Fibroblast of lung (primary cell): Measurements from ENCODE around the gene CRYBG1. TPM values are rescaled to one million over a fixed set of nuclear protein-coding genes. Genes with fewer than 3 reads are reported as not detected.

ENCODE experiments used
- DNase-seq, 2 donors: peaks; one replicate each; pipeline versions ENCODE4 v3.0.0 to v3.0.0-alpha.2; 2010; ENCODE audit warnings: low read depth in 2 of 2
- H2AFZ ChIP-seq: 2 replicates; pipeline ENCODE4 v1.5.1; 2012; ENCODE audit warnings: low read length, control low read depth, inconsistent platforms
- H3K27ac ChIP-seq: 2 replicates; pipeline ENCODE4 v1.5.1; 2011; ENCODE audit warnings: low read length, control low read depth; ENCODE audit not compliant: insufficient read depth
- H3K27me3 ChIP-seq: 2 replicates; pipeline ENCODE4 v1.5.1; 2011; ENCODE audit warnings: mild to moderate bottlenecking, low read length; ENCODE audit not compliant: control insufficient read depth, insufficient read depth
- H3K36me3 ChIP-seq: 2 replicates; pipeline ENCODE4 v1.5.1; 2011; ENCODE audit warnings: low read length; ENCODE audit not compliant: control insufficient read depth, insufficient read depth
- H3K4me1 ChIP-seq: 2 replicates; pipeline ENCODE4 v1.5.1; 2011; ENCODE audit warnings: low read length; ENCODE audit not compliant: control insufficient read depth, insufficient read depth; ENCODE audit errors: extremely low read depth
- H3K4me2 ChIP-seq: 2 replicates; pipeline ENCODE4 v1.5.1; 2011; ENCODE audit warnings: low read length, control low read depth; ENCODE audit not compliant: insufficient read depth; ENCODE audit errors: extremely low read depth
- H3K4me3 ChIP-seq, 4 experiments: fragments of 200-600 bp in 1 of 4; sonication (generic) in 1 of 4; replicated peaks in 1 of 4; 2 replicates each; pipeline ENCODE4 v1.5.1; 2011 to 2016; ENCODE audit warnings: low read length in 4 of 4, low read depth in 3 of 4, mild to moderate bottlenecking in 3 of 4, control low read depth in 2 of 4, inconsistent platforms in 1 of 4, mixed read lengths in 1 of 4; ENCODE audit not compliant: insufficient read depth in 1 of 4; ENCODE audit errors: control extremely low read depth in 1 of 4
- H3K79me2 ChIP-seq: 2 replicates; pipeline ENCODE4 v1.5.1; 2012; ENCODE audit warnings: mild to moderate bottlenecking, low read length, inconsistent platforms; ENCODE audit not compliant: control insufficient read depth, insufficient read depth
- H3K9ac ChIP-seq: 2 replicates; pipeline ENCODE4 v1.5.1; 2011; ENCODE audit warnings: mild to moderate bottlenecking, low read length, control low read depth; ENCODE audit not compliant: insufficient read depth
- H3K9me3 ChIP-seq: 2 replicates; pipeline ENCODE4 v1.5.1; 2012; ENCODE audit warnings: low read depth, low read length; ENCODE audit not compliant: control insufficient read depth, insufficient read depth
- H4K20me1 ChIP-seq: 2 replicates; pipeline ENCODE4 v1.5.1; 2011; ENCODE audit warnings: low read length; ENCODE audit not compliant: control insufficient read depth, insufficient read depth; ENCODE audit errors: extremely low read depth
- EZH2 ChIP-seq: IDR thresholded peaks from 2 replicates; pipeline ENCODE4 v1.5.1; 2012; ENCODE audit warnings: low read length, control low read depth, mild to moderate bottlenecking; ENCODE audit errors: missing control alignments
- polyA plus RNA-seq, 2 donors: library from polyadenylated mRNA; depleted of rRNA in 1 of 2; stranded (reverse) in 1 of 2; unstranded in 1 of 2; fragments of >200 nt; gene quantifications; 2 replicates each; pipeline ENCODE4 v1.2.1, GENCODE V29; 2011 to 2012; ENCODE audit warnings: missing spikeins in 1 of 2
- total RNA-seq: library from RNA; depleted of rRNA; stranded (reverse); fragments of >200 nt; gene quantifications from 2 replicates; pipeline ENCODE4 v1.2.1, GENCODE V29; 2014
- TF ChIP-seq, protein P1 (sequence below), 2 donors: IDR thresholded peaks in 1 of 2; conservative IDR thresholded peaks in 1 of 2; 1 replicate in 1 of 2; 2 replicates in 1 of 2; pipeline ENCODE4 v1.5.1; 2011 to 2012; ENCODE audit warnings: low read length in 2 of 2, control low read depth in 1 of 2, inconsistent platforms in 1 of 2, low read depth in 1 of 2, mild to moderate bottlenecking in 1 of 2

CRYBG1 gene
- total and polyA plus RNA-seq, 2 donors (not counting 1 experiment from before 2014, with no cell fraction given), result 4.3 to 10.1 TPM

GRCh38 chr6:106461084-106461483 lies 100.6 kb downstream of the CRYBG1 start:
- no peaks in the 10 kb centered on the region for H3K79me2 ChIP-seq
- H3K4me1 ChIP-seq, result no peaks in the 10 kb centered on the region
- no peak overlapping the region for H3K27ac ChIP-seq
- H3K9ac ChIP-seq, result no peak overlapping the region
- no peaks in the 10 kb centered on the region for H3K9me3 ChIP-seq
- no peak overlapping the region for H3K4me3 ChIP-seq
- H4K20me1 ChIP-seq, result no peaks in the 10 kb centered on the region
- TF ChIP-seq, protein P1, sequence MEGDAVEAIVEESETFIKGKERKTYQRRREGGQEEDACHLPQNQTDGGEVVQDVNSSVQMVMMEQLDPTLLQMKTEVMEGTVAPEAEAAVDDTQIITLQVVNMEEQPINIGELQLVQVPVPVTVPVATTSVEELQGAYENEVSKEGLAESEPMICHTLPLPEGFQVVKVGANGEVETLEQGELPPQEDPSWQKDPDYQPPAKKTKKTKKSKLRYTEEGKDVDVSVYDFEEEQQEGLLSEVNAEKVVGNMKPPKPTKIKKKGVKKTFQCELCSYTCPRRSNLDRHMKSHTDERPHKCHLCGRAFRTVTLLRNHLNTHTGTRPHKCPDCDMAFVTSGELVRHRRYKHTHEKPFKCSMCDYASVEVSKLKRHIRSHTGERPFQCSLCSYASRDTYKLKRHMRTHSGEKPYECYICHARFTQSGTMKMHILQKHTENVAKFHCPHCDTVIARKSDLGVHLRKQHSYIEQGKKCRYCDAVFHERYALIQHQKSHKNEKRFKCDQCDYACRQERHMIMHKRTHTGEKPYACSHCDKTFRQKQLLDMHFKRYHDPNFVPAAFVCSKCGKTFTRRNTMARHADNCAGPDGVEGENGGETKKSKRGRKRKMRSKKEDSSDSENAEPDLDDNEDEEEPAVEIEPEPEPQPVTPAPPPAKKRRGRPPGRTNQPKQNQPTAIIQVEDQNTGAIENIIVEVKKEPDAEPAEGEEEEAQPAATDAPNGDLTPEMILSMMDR (conservative IDR thresholded peaks at IDR 0.05 in 1 of 2, IDR thresholded peaks at IDR 0.05 in 1 of 2; ENCODE audit: low read depth in 1 of 2, low read length in 2 of 2), result no peak
- no peak for TF ChIP-seq EZH2
- no peak overlapping the region for H2AFZ ChIP-seq
- H3K36me3 ChIP-seq, result no peaks in the 10 kb centered on the region
- no peak overlapping the region for H3K4me2 ChIP-seq
- H3K27me3 ChIP-seq, result no peaks in the 10 kb centered on the region
- no peak for DNase-seq

DNA sequence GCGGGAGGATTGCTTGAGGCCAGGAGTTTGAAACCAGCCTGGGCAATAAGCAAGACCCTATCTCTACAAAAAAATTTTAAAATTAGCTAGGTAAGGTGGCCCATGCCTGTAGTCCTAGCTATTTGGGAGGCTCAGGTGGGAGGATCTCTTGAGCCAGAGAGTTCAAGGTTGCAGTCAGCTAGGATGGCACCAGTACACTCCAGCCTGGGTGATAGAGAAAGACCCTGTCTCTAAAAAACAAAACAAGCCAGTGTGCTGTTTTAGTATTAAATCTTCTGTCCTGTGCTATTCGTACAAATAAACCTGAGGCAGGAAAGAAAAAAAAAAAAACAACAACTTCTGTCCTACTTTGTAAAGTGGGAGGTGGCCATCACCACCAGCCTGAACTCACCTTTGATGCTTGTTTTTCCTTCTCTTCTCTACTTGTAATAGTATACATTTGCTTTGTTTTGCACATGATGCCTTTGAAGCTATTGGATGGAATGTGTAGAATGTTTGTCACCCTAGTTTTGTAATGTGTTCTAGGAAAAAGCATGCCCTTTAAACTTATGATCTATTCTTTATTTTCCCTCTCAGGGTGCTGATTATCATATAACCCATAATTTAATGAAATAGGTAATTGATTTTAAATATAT lies 102.5 kb downstream of the CRYBG1 start:
- no peaks in the 10 kb centered on the region for H3K79me2 ChIP-seq
- no peaks in the 10 kb centered on the region for H3K36me3 ChIP-seq
- H2AFZ ChIP-seq, result no peak overlapping the region
- H4K20me1 ChIP-seq, result no peaks in the 10 kb centered on the region
- no peak overlapping the region for H3K27ac ChIP-seq
- no peak overlapping the region for H3K4me2 ChIP-seq
- H3K9me3 ChIP-seq, result no peaks in the 10 kb centered on the region
- no peak for TF ChIP-seq EZH2
- H3K27me3 ChIP-seq, result no peaks in the 10 kb centered on the region
- no peak for DNase-seq
- H3K9ac ChIP-seq, result no peak overlapping the region
- no peak overlapping the region for H3K4me3 ChIP-seq
- H3K4me1 ChIP-seq, result no peaks in the 10 kb centered on the region

- no peaks in the 10 kb centered on the region for H3K36me3 ChIP-seq
- no peak for DNase-seq
Measured at GRCh38 chr6:106466211-106466610, 105.7 kb downstream of the CRYBG1 start.

More at GRCh38 chr6:106466211-106466610, 105.7 kb downstream of the CRYBG1 start:
- H3K4me3 ChIP-seq, result no peak overlapping the region
- no peak overlapping the region for H3K4me2 ChIP-seq
- no peak overlapping the region for H3K27ac ChIP-seq
- TF ChIP-seq EZH2, result no peak
- TF ChIP-seq, protein P1 (conservative IDR thresholded peaks at IDR 0.05 in 1 of 2, IDR thresholded peaks at IDR 0.05 in 1 of 2; ENCODE audit: low read depth in 1 of 2, low read length in 2 of 2), result no peak
- no peaks in the 10 kb centered on the region for H3K27me3 ChIP-seq
- H3K79me2 ChIP-seq, result no peaks in the 10 kb centered on the region
- H3K4me1 ChIP-seq, result no peaks in the 10 kb centered on the region
- H3K9ac ChIP-seq, result no peak overlapping the region
- H2AFZ ChIP-seq, result no peak overlapping the region
- H4K20me1 ChIP-seq, result no peaks in the 10 kb centered on the region
- no peaks in the 10 kb centered on the region for H3K9me3 ChIP-seq
